Measurements from ENCODE around the gene MRTO4. TPM values are rescaled to one million over a fixed set of nuclear protein-coding genes. Genes with fewer than 3 reads are reported as not detected.
"Not testable (repeated sequence)": the region's sequence is repeated elsewhere in the genome, so short reads cannot be mapped to it uniquely, and the experiment has no call there.

MRTO4 gene
- total RNA-seq: 30.3 and 35.6 TPM in 2 replicates

GRCh38 chr1:19251305-19252196, at the start of gene MRTO4, which contains the start of gene EMC1:
Gene MRTO4, plus strand, starts transcription at chr1:19251805. Its CDS starts 31 bp downstream, at chr1:19251836.
Gene EMC1, minus strand, starts transcription at chr1:19251524. Its CDS starts 15 bp downstream, at chr1:19251509.
- DNase-seq (ENCODE audit: extremely low read depth, low read depth, low spot score): no peak

- DNase-seq (ENCODE audit: extremely low read depth, low read depth, low spot score): no peak
Measured at GRCh38 chr1:19202396-19202795, 49.2 kb upstream of the MRTO4 start.

- no peak for DNase-seq (ENCODE audit: extremely low read depth, low read depth, low spot score)
Measured at GRCh38 chr1:19203440-19203839, 48.2 kb upstream of the MRTO4 start.

- no peak for DNase-seq (ENCODE audit: extremely low read depth, low read depth, low spot score)
Measured at GRCh38 chr1:19204446-19205266, 46.9 kb upstream of the MRTO4 start.

- DNase-seq (ENCODE audit: extremely low read depth, low read depth, low spot score): no peak
Measured at GRCh38 chr1:19205403-19205802, 46.2 kb upstream of the MRTO4 start.

GRCh38 chr1:19205845-19206244, 45.8 kb upstream of the MRTO4 start:
- no peak for DNase-seq (ENCODE audit: extremely low read depth, low read depth, low spot score)

- DNase-seq (ENCODE audit: extremely low read depth, low read depth, low spot score): no peak
Measured at GRCh38 chr1:19206947-19207346, 44.7 kb upstream of the MRTO4 start.

GRCh38 chr1:19208710-19209438, 42.7 kb upstream of the MRTO4 start:
- no peak for DNase-seq (ENCODE audit: extremely low read depth, low read depth, low spot score)

GRCh38 chr1:19209439-19209989, 42.1 kb upstream of the MRTO4 start:
- no peak for DNase-seq (ENCODE audit: extremely low read depth, low read depth, low spot score)

- DNase-seq (ENCODE audit: extremely low read depth, low read depth, low spot score): peak; percentile 45
Measured at GRCh38 chr1:19209990-19210771, 41.4 kb upstream of the MRTO4 start, which contains the start of gene UBR4. Gene UBR4, minus strand, starts transcription at chr1:19210266. Its CDS starts 18 bp downstream, at chr1:19210248.

- DNase-seq (ENCODE audit: extremely low read depth, low read depth, low spot score): no peak
Measured at GRCh38 chr1:19210772-19211549, 40.6 kb upstream of the MRTO4 start.

GRCh38 chr1:19212167-19212566, 39.4 kb upstream of the MRTO4 start:
- no peak for DNase-seq (ENCODE audit: extremely low read depth, low read depth, low spot score)

GRCh38 chr1:19213580-19213979, 38.0 kb upstream of the MRTO4 start:
- DNase-seq (ENCODE audit: extremely low read depth, low read depth, low spot score): no peak

GRCh38 chr1:19216585-19216984, 35.0 kb upstream of the MRTO4 start:
- not testable (repeated sequence) for DNase-seq (ENCODE audit: extremely low read depth, low read depth, low spot score)

- DNase-seq (ENCODE audit: extremely low read depth, low read depth, low spot score): no peak
Measured at GRCh38 chr1:19219451-19219850, 32.2 kb upstream of the MRTO4 start.

- DNase-seq (ENCODE audit: extremely low read depth, low read depth, low spot score): no peak
Measured at GRCh38 chr1:19220080-19220846, 31.3 kb upstream of the MRTO4 start.

- DNase-seq (ENCODE audit: extremely low read depth, low read depth, low spot score): no peak
Measured at GRCh38 chr1:19220991-19221390, 30.6 kb upstream of the MRTO4 start.

- DNase-seq (ENCODE audit: extremely low read depth, low read depth, low spot score): no peak
Measured at GRCh38 chr1:19222573-19222972, 29.0 kb upstream of the MRTO4 start.

Measured in glomerular endothelial cell (primary cell).